DOHH2 (cell line): Measurements from ENCODE around the gene SCN8A.

Experiments used
- H3F3A ChIP-seq: fragments of 200-600 bp; sonication (generic), shearing (Covaris generic); 2 replicates; pipeline ENCODE4 v1.6.0; 2016; ENCODE audit warnings: antibody characterized with exemption, mild to moderate bottlenecking; ENCODE audit not compliant: control insufficient read depth, insufficient read depth
- H3K27ac ChIP-seq: fragments of 200-600 bp; sonication (generic); 2 replicates; pipeline ENCODE4 v1.5.1; 2014; ENCODE audit warnings: low read depth, mild to moderate bottlenecking, low read length, moderate library complexity
- H3K27me3 ChIP-seq: fragments of 200-600 bp; sonication (generic); 2 replicates; pipeline ENCODE4 v1.6.1; 2014; ENCODE audit warnings: mild to moderate bottlenecking, low read length, mixed read lengths; ENCODE audit not compliant: control insufficient read depth
- H3K36me3 ChIP-seq: fragments of 200-600 bp; sonication (generic); 2 replicates; pipeline ENCODE4 v1.6.1; 2014; ENCODE audit warnings: mild to moderate bottlenecking, low read length, moderate library complexity, mixed read lengths; ENCODE audit not compliant: control insufficient read depth
- H3K4me1 ChIP-seq: fragments of 200-600 bp; sonication (generic); 2 replicates; pipeline ENCODE4 v1.6.1; 2014; ENCODE audit warnings: mild to moderate bottlenecking, low read length, mixed read lengths; ENCODE audit not compliant: control insufficient read depth
- H3K4me2 ChIP-seq: fragments of 200-600 bp; sonication (generic); 2 replicates; pipeline ENCODE4 v1.6.0; 2014; ENCODE audit warnings: mild to moderate bottlenecking, low read length, moderate library complexity
- H3K4me3 ChIP-seq: fragments of 200-600 bp; sonication (generic); 2 replicates; pipeline ENCODE4 v1.5.1; 2014; ENCODE audit warnings: mild to moderate bottlenecking, low read length, mixed read lengths
- H3K79me2 ChIP-seq: fragments of 200-600 bp; sonication (generic); 2 replicates; pipeline ENCODE4 v1.6.1; 2014; ENCODE audit warnings: mild to moderate bottlenecking, low read length, mixed read lengths; ENCODE audit not compliant: control insufficient read depth
- H3K9me2 ChIP-seq: fragments of 200-600 bp; sonication (generic); replicated peaks from 2 replicates; pipeline ENCODE4 v1.6.1; 2014; ENCODE audit warnings: mild to moderate bottlenecking, low read length, mixed read lengths; ENCODE audit not compliant: control insufficient read depth
- H3K9me3 ChIP-seq: fragments of 200-600 bp; sonication (generic); 2 replicates; pipeline ENCODE4 v1.6.1; 2014; ENCODE audit warnings: antibody characterized with exemption, low read length, mixed read lengths; ENCODE audit not compliant: control insufficient read depth, insufficient read depth
- H4K20me1 ChIP-seq: fragments of 200-600 bp; sonication (generic); 2 replicates; pipeline ENCODE4 v1.6.0; 2014; ENCODE audit warnings: low read depth, mild to moderate bottlenecking, antibody characterized with exemption, low read length, moderate library complexity; ENCODE audit not compliant: control insufficient read depth, insufficient read depth
- EZH2phosphoT487 ChIP-seq: fragments of 200-600 bp; sonication (generic); IDR thresholded peaks from 2 replicates; pipeline ENCODE4 v1.6.1; 2017; ENCODE audit warnings: borderline replicate concordance, mild to moderate bottlenecking, antibody characterized with exemption, low read length, moderate library complexity, mixed read lengths
- TF ChIP-seq, protein P1 (sequence below): fragments of 200-600 bp; sonication (generic); IDR thresholded peaks from one replicate; pipeline ENCODE4 v1.5.1; 2014; ENCODE audit warnings: antibody characterized with exemption, mild to moderate bottlenecking, low read depth, low read length; ENCODE audit not compliant: poor library complexity, severe bottlenecking

The SCN8A gene

GRCh38 chr12:51820526-51821439, 229.8 kb downstream of the SCN8A start:
- H3F3A ChIP-seq, result no peaks in the 10 kb centered on the region
- H3K4me2 ChIP-seq, result peak overlapping the region; percentile 5; the same call in 1 of the 2 replicates
- peaks cover 8% of the 10 kb centered on the region; the same call in 1 of the 2 replicates for H3K27me3 ChIP-seq
- H4K20me1 ChIP-seq, result no peaks in the 10 kb centered on the region
- no peaks in the 10 kb centered on the region for H3K36me3 ChIP-seq
- H3K27ac ChIP-seq, result no peak overlapping the region
- H3K4me1 ChIP-seq, result no peaks in the 10 kb centered on the region
- no peaks in the 10 kb centered on the region for H3K9me2 ChIP-seq
- no peaks in the 10 kb centered on the region for H3K79me2 ChIP-seq
- TF ChIP-seq EZH2phosphoT487, result no peak
- TF ChIP-seq, protein P1, sequence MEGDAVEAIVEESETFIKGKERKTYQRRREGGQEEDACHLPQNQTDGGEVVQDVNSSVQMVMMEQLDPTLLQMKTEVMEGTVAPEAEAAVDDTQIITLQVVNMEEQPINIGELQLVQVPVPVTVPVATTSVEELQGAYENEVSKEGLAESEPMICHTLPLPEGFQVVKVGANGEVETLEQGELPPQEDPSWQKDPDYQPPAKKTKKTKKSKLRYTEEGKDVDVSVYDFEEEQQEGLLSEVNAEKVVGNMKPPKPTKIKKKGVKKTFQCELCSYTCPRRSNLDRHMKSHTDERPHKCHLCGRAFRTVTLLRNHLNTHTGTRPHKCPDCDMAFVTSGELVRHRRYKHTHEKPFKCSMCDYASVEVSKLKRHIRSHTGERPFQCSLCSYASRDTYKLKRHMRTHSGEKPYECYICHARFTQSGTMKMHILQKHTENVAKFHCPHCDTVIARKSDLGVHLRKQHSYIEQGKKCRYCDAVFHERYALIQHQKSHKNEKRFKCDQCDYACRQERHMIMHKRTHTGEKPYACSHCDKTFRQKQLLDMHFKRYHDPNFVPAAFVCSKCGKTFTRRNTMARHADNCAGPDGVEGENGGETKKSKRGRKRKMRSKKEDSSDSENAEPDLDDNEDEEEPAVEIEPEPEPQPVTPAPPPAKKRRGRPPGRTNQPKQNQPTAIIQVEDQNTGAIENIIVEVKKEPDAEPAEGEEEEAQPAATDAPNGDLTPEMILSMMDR, result peak; percentile 38
- H3K9me3 ChIP-seq, result no peaks in the 10 kb centered on the region
- no peak overlapping the region for H3K4me3 ChIP-seq

- TF ChIP-seq, protein P1, result no peak
- TF ChIP-seq EZH2phosphoT487, result no peak
- H3K4me3 ChIP-seq, result no peak overlapping the region
- no peak overlapping the region for H3K4me2 ChIP-seq
- no peaks in the 10 kb centered on the region for H3K36me3 ChIP-seq
- H3F3A ChIP-seq, result no peaks in the 10 kb centered on the region
- H3K4me1 ChIP-seq, result no peaks in the 10 kb centered on the region
- H3K9me3 ChIP-seq, result no peaks in the 10 kb centered on the region
- peaks cover 8% of the 10 kb centered on the region; the same call in 1 of the 2 replicates for H3K27me3 ChIP-seq
- no peaks in the 10 kb centered on the region for H3K9me2 ChIP-seq
- no peak overlapping the region for H3K27ac ChIP-seq
- H3K79me2 ChIP-seq, result no peaks in the 10 kb centered on the region
- no peaks in the 10 kb centered on the region for H4K20me1 ChIP-seq
Observed at GRCh38 chr12:51821440-51822260, 230.6 kb downstream of the SCN8A start.

DNA sequence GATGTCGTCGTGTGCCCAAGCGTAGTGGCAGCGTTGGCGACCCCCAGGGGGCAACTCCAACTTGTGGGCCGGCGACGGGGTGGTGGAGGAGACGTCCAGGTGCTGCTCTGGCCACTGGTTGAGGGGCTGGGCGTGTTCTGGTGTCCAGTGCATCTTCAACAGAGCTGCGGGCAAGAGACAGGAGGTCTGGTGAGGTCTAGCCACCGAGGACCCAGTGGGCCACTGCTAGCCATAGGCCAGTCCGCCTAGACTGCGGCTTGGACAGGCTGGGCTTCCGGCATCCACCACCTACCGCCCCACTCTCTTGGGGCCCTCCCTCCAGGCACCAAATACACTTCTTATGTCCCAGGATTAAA, 231.2 kb downstream of the SCN8A start:
- Histone ChIP-seq H3K79me2 (no peaks in the 10 kb centered on the region), H3F3A (no peaks in the 10 kb centered on the region), H3K9me3 (no peaks in the 10 kb centered on the region), H3K4me3 (no peak overlapping the region), H3K27me3 (peaks cover 8% of the 10 kb centered on the region; the same call in 1 of the 2 replicates), H3K36me3 (no peaks in the 10 kb centered on the region), H4K20me1 (no peaks in the 10 kb centered on the region), H3K9me2 (no peaks in the 10 kb centered on the region), H3K4me2 (no peak overlapping the region), H3K4me1 (no peaks in the 10 kb centered on the region), H3K27ac (no peak overlapping the region)
- TF ChIP-seq, protein P1, result no peak
- TF ChIP-seq EZH2phosphoT487, result no peak
